GM12873 (cell line): ENCODE measurements around the gene DGCR2.

Source experiments
- CTCF ChIP-seq: IDR thresholded peaks from 2 replicates; pipeline ENCODE4 v1.5.1; 2012; ENCODE audit warnings: low read depth, mild to moderate bottlenecking, moderate library complexity, low read length, control low read depth; ENCODE audit not compliant: insufficient read depth; ENCODE audit errors: missing control alignments

Gene DGCR2

GRCh38 chr22:19045094-19045493 is 77.1 kb downstream of the DGCR2 start:
- TF ChIP-seq CTCF = no peak

GRCh38 chr22:19044381-19044780 is 77.8 kb downstream of the DGCR2 start:
- TF ChIP-seq CTCF = no peak

- TF ChIP-seq CTCF = no peak
Measured at GRCh38 chr22:19043121-19044085, 78.8 kb downstream of the DGCR2 start.

- TF ChIP-seq CTCF = no peak
Measured at GRCh38 chr22:19042285-19043120, 79.7 kb downstream of the DGCR2 start.

- no peak for TF ChIP-seq CTCF
Measured at GRCh38 chr22:19041704-19042074, 80.5 kb downstream of the DGCR2 start.

GRCh38 chr22:19040888-19041703 is 81.1 kb downstream of the DGCR2 start:
- TF ChIP-seq CTCF = no peak
